ENCODE measurements around the gene ZNF605. TPM values are rescaled to one million over a fixed set of nuclear protein-coding genes. Genes with fewer than 3 reads are reported as not detected.

The ZNF605 gene
- total and polyA plus RNA-seq, 2 of the 4 experiments (the other 2 are of a cell fraction): 3.6 to 9.9 TPM

- no peak overlapping the region for H3K4me3 ChIP-seq (ENCODE audit: insufficient read depth, low read depth, low read length)
- DNase-seq (no peak), ATAC-seq (ENCODE audit: low read depth) (no peak)
- BruUV-seq (replicated peaks): no TSS peak
- H3K14ac ChIP-seq (replicated peaks; ENCODE audit: low read depth, low read length): no peak overlapping the region
- no peaks in the 10 kb centered on the region for H4K20me1 ChIP-seq (ENCODE audit: insufficient read depth, low read length)
- H4K5ac ChIP-seq (ENCODE audit: low read depth, low read length): no peak overlapping the region; the same call in 1 of the 2 replicates
- no peak overlapping the region for H3K18ac ChIP-seq (ENCODE audit: low read depth, low read length)
- H3K36me3 ChIP-seq (ENCODE audit: control insufficient read depth, insufficient read depth, low read length): peaks cover 2% of the 10 kb centered on the region; the same call in 1 of the 2 replicates
- 49% methylated on average over 3 of the region's 6 CpGs; no CpG with 5 or more reads in 1 of the 2 experiments for WGBS, 2 experiments (ENCODE audit: extremely low coverage in 2 of 2, insufficient read length in 1 of 2)
- H4K91ac ChIP-seq (ENCODE audit: insufficient read depth, low read depth, low read length): no peak overlapping the region
- 0 out of 4 replicates have a peak overlapping the region, but pooled peaks of 1 of the 2 experiments have one; percentile 56 for H4K8ac ChIP-seq (ENCODE audit: low read depth in 2 of 2, low read length in 2 of 2)
- no peaks in the 10 kb centered on the region for H3K27me3 ChIP-seq (ENCODE audit: control insufficient read depth, insufficient read depth, low read length)
- H2BK20ac ChIP-seq (ENCODE audit: low read depth, low read length): no peak overlapping the region
- no peak overlapping the region for H2AK5ac ChIP-seq (ENCODE audit: low read depth, low read length)
- H2AK9ac ChIP-seq (replicated peaks; ENCODE audit: low read depth, low read length, poor library complexity): no peak overlapping the region
- no peaks in the 10 kb centered on the region for H3K4me1 ChIP-seq (ENCODE audit: control insufficient read depth, insufficient read depth, low read length)
- H3K4ac ChIP-seq (ENCODE audit: low read depth, low read length): no peak overlapping the region
- H3K56ac ChIP-seq (ENCODE audit: extremely low read depth, insufficient read depth, low read length): no peak overlapping the region
- H3K27ac ChIP-seq (ENCODE audit: insufficient read depth, low read length): no peak overlapping the region
- no peak overlapping the region for H2BK5ac ChIP-seq (ENCODE audit: low read depth, low read length, poor library complexity, severe bottlenecking)
- H3K9me3 ChIP-seq (ENCODE audit: control insufficient read depth, insufficient read depth, low read length): no peaks in the 10 kb centered on the region
- intact Hi-C loops (cut with micrococcal nuclease) (no loop called here), in situ Hi-C loops (cut with MboI; ENCODE audit: low sequenced_read_pairs) (no loop called here), dilution Hi-C loops (cut with HindIII; ENCODE audit: low sequenced_read_pairs, unreplicated experiment) (no loop called here)
- POLR2A ChIA-PET (ENCODE audit: unreplicated experiment): no interaction called here
- CTCF ChIA-PET: no interaction called here
- H3K9ac ChIP-seq (ENCODE audit: low read depth, low read length): no peak overlapping the region
- no peak overlapping the region for H3K4me2 ChIP-seq (ENCODE audit: low read depth, low read length)
- H3K23ac ChIP-seq (ENCODE audit: low read depth, low read length): no peak overlapping the region
- peaks cover 0 to 19% of the 10 kb centered on the region in 2 experiments; a peak in 2 of 4 replicates for H3K79me1 ChIP-seq (ENCODE audit: low read depth in 1 of 2, low read length in 2 of 2)
- peak overlapping the region; percentile 46 for H2AFZ ChIP-seq (replicated peaks; ENCODE audit: low read length, poor library complexity)
- H2BK15ac ChIP-seq (ENCODE audit: low read depth, low read length): no peak overlapping the region
- TF ChIP-seq POLR2A (IDR thresholded peaks at IDR 0.05; ENCODE audit: low read depth, low read length): no peak
- TF ChIP-seq, protein P1, sequence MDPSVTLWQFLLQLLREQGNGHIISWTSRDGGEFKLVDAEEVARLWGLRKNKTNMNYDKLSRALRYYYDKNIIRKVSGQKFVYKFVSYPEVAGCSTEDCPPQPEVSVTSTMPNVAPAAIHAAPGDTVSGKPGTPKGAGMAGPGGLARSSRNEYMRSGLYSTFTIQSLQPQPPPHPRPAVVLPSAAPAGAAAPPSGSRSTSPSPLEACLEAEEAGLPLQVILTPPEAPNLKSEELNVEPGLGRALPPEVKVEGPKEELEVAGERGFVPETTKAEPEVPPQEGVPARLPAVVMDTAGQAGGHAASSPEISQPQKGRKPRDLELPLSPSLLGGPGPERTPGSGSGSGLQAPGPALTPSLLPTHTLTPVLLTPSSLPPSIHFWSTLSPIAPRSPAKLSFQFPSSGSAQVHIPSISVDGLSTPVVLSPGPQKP (IDR thresholded peaks at IDR 0.05; ENCODE audit: borderline replicate concordance, low read depth, low read length): no peak
- TF ChIP-seq, protein P2, sequence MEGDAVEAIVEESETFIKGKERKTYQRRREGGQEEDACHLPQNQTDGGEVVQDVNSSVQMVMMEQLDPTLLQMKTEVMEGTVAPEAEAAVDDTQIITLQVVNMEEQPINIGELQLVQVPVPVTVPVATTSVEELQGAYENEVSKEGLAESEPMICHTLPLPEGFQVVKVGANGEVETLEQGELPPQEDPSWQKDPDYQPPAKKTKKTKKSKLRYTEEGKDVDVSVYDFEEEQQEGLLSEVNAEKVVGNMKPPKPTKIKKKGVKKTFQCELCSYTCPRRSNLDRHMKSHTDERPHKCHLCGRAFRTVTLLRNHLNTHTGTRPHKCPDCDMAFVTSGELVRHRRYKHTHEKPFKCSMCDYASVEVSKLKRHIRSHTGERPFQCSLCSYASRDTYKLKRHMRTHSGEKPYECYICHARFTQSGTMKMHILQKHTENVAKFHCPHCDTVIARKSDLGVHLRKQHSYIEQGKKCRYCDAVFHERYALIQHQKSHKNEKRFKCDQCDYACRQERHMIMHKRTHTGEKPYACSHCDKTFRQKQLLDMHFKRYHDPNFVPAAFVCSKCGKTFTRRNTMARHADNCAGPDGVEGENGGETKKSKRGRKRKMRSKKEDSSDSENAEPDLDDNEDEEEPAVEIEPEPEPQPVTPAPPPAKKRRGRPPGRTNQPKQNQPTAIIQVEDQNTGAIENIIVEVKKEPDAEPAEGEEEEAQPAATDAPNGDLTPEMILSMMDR (conservative IDR thresholded peaks at IDR 0.05; ENCODE audit: low read depth, low read length): no peak
- no peaks in the 10 kb centered on the region for H3K9me1 ChIP-seq (ENCODE audit: insufficient read depth, low read length)
- H2BK120ac ChIP-seq (ENCODE audit: low read depth, low read length): no peak overlapping the region
Measured at GRCh38 chr12:132888852-132889251, 67.3 kb downstream of the ZNF605 start.

Data from IMR-90 (cell line).